DOHH2 (cell line): ENCODE measurements around the gene PTER.

Source experiments
- H3F3A ChIP-seq: fragments of 200-600 bp; sonication (generic), shearing (Covaris generic); 2 replicates; pipeline ENCODE4 v1.6.0; 2016; ENCODE audit warnings: antibody characterized with exemption, mild to moderate bottlenecking; ENCODE audit not compliant: control insufficient read depth, insufficient read depth
- H3K27ac ChIP-seq: fragments of 200-600 bp; sonication (generic); 2 replicates; pipeline ENCODE4 v1.5.1; 2014; ENCODE audit warnings: low read depth, mild to moderate bottlenecking, low read length, moderate library complexity
- H3K27me3 ChIP-seq: fragments of 200-600 bp; sonication (generic); 2 replicates; pipeline ENCODE4 v1.6.1; 2014; ENCODE audit warnings: mild to moderate bottlenecking, low read length, mixed read lengths; ENCODE audit not compliant: control insufficient read depth
- H3K36me3 ChIP-seq: fragments of 200-600 bp; sonication (generic); 2 replicates; pipeline ENCODE4 v1.6.1; 2014; ENCODE audit warnings: mild to moderate bottlenecking, low read length, moderate library complexity, mixed read lengths; ENCODE audit not compliant: control insufficient read depth
- H3K4me1 ChIP-seq: fragments of 200-600 bp; sonication (generic); 2 replicates; pipeline ENCODE4 v1.6.1; 2014; ENCODE audit warnings: mild to moderate bottlenecking, low read length, mixed read lengths; ENCODE audit not compliant: control insufficient read depth
- H3K4me2 ChIP-seq: fragments of 200-600 bp; sonication (generic); 2 replicates; pipeline ENCODE4 v1.6.0; 2014; ENCODE audit warnings: mild to moderate bottlenecking, low read length, moderate library complexity
- H3K4me3 ChIP-seq: fragments of 200-600 bp; sonication (generic); 2 replicates; pipeline ENCODE4 v1.5.1; 2014; ENCODE audit warnings: mild to moderate bottlenecking, low read length, mixed read lengths
- H3K79me2 ChIP-seq: fragments of 200-600 bp; sonication (generic); 2 replicates; pipeline ENCODE4 v1.6.1; 2014; ENCODE audit warnings: mild to moderate bottlenecking, low read length, mixed read lengths; ENCODE audit not compliant: control insufficient read depth
- H3K9me2 ChIP-seq: fragments of 200-600 bp; sonication (generic); replicated peaks from 2 replicates; pipeline ENCODE4 v1.6.1; 2014; ENCODE audit warnings: mild to moderate bottlenecking, low read length, mixed read lengths; ENCODE audit not compliant: control insufficient read depth
- H3K9me3 ChIP-seq: fragments of 200-600 bp; sonication (generic); 2 replicates; pipeline ENCODE4 v1.6.1; 2014; ENCODE audit warnings: antibody characterized with exemption, low read length, mixed read lengths; ENCODE audit not compliant: control insufficient read depth, insufficient read depth
- H4K20me1 ChIP-seq: fragments of 200-600 bp; sonication (generic); 2 replicates; pipeline ENCODE4 v1.6.0; 2014; ENCODE audit warnings: low read depth, mild to moderate bottlenecking, antibody characterized with exemption, low read length, moderate library complexity; ENCODE audit not compliant: control insufficient read depth, insufficient read depth
- CTCF ChIP-seq: fragments of 200-600 bp; sonication (generic); IDR thresholded peaks from one replicate; pipeline ENCODE4 v1.5.1; 2014; ENCODE audit warnings: antibody characterized with exemption, mild to moderate bottlenecking, low read depth, low read length; ENCODE audit not compliant: poor library complexity, severe bottlenecking
- EZH2phosphoT487 ChIP-seq: fragments of 200-600 bp; sonication (generic); IDR thresholded peaks from 2 replicates; pipeline ENCODE4 v1.6.1; 2017; ENCODE audit warnings: borderline replicate concordance, mild to moderate bottlenecking, antibody characterized with exemption, low read length, moderate library complexity, mixed read lengths

PTER gene

DNA sequence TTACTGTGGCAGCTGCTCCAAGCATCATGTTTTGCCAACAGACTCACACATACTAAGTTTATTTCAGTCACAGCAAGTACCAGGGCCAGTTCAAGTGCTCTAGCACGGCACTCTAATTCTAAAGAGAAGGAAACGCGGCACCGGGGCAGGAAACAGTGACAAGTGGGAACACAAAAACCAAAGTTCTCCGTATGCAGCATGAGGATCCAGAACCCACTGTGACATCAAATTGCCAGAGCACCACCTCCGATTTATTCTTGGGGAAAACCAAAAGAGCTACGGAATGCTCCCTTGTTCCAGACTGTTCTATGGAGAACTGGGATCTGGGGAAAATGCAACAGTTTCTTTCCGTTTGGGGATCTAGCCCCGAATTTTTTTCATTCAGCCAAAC is 448 bp upstream of the PTER start:
- Histone ChIP-seq H3K27ac (no peak overlapping the region), H3K79me2 (peaks cover 45% of the 10 kb centered on the region), H3K9me3 (no peaks in the 10 kb centered on the region), H3K4me3 (peak overlapping the region; percentile 83), H3F3A (no peaks in the 10 kb centered on the region), H3K36me3 (peaks cover 36% of the 10 kb centered on the region), H4K20me1 (no peaks in the 10 kb centered on the region), H3K27me3 (peaks cover 6% of the 10 kb centered on the region), H3K4me2 (peak overlapping the region; percentile 68), H3K9me2 (no peaks in the 10 kb centered on the region), H3K4me1 (peaks cover 38% of the 10 kb centered on the region)
- TF ChIP-seq CTCF (no peak), EZH2phosphoT487 (no peak)

DNA sequence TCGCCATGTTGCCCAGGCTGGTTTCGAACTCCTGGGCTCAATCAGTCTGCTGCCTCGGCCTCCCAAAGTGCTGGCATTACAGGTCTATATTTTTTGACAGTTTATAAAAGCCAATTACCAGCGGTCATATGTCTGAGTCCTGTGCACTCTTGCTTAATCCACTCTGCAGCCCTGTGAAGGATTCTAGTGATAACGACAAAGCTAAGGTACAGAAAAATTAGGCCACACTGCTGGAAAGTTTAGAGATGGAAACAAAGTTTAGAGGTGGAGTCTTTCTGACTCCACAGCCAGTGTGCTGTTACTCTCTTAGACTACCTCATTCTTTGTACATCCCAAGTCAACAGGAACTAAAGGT is 707 bp downstream of the PTER start:
- peaks cover 57% of the 10 kb centered on the region for H3K79me2 ChIP-seq
- peaks cover 41% of the 10 kb centered on the region for H3K36me3 ChIP-seq
- no peaks in the 10 kb centered on the region for H3K9me3 ChIP-seq
- H3K27ac ChIP-seq: peak overlapping the region; percentile 62
- H3K4me1 ChIP-seq: peaks cover 41% of the 10 kb centered on the region
- H3K27me3 ChIP-seq: no peaks in the 10 kb centered on the region; the same call in 1 of the 2 replicates
- no peaks in the 10 kb centered on the region for H4K20me1 ChIP-seq
- H3K9me2 ChIP-seq: no peaks in the 10 kb centered on the region
- peak overlapping the region; percentile 83 for H3K4me3 ChIP-seq
- no peaks in the 10 kb centered on the region for H3F3A ChIP-seq
- TF ChIP-seq CTCF (no peak), EZH2phosphoT487 (no peak)
- peak overlapping the region; percentile 68 for H3K4me2 ChIP-seq

GRCh38 chr10:16439295-16439694 is 2.5 kb downstream of the PTER start:
- H3K36me3 ChIP-seq: peaks cover 52% of the 10 kb centered on the region
- no peaks in the 10 kb centered on the region for H3K9me2 ChIP-seq
- H4K20me1 ChIP-seq: 0 out of 2 replicates have a peak, but pooled peaks cover 2% of the 10 kb centered on the region
- peak overlapping the region; percentile 83 for H3K4me3 ChIP-seq
- no peaks in the 10 kb centered on the region for H3K9me3 ChIP-seq
- H3K79me2 ChIP-seq: peaks cover 74% of the 10 kb centered on the region
- H3F3A ChIP-seq: no peaks in the 10 kb centered on the region
- no peaks in the 10 kb centered on the region for H3K27me3 ChIP-seq
- H3K4me2 ChIP-seq: peak overlapping the region; percentile 68
- H3K27ac ChIP-seq: no peak overlapping the region
- TF ChIP-seq EZH2phosphoT487 (no peak), CTCF (no peak)
- H3K4me1 ChIP-seq: peaks cover 41% of the 10 kb centered on the region
